Left ventricle myocardium inferior (tissue), 1 donor: ENCODE data around the gene SCAND1. TPM values are rescaled to one million over a fixed set of nuclear protein-coding genes. Genes with fewer than 3 reads are reported as not detected.

Source experiments
- DNase-seq: peaks from one replicate; pipeline ENCODE4 v3.0.0-alpha.2; 2020
- H3K27ac ChIP-seq: fragments of 200-600 bp; replicated peaks from 2 replicates; pipeline ENCODE4 v1.8.0; 2021
- H3K27me3 ChIP-seq: fragments of 200-600 bp; 2 replicates; pipeline ENCODE4 v1.8.0; 2021; ENCODE audit warnings: low read depth
- H3K36me3 ChIP-seq: fragments of 200-600 bp; 2 replicates; pipeline ENCODE4 v1.8.0; 2021
- H3K4me1 ChIP-seq: fragments of 200-600 bp; 2 replicates; pipeline ENCODE4 v1.8.0; 2021
- H3K4me3 ChIP-seq: fragments of 200-600 bp; 2 replicates; pipeline ENCODE4 v1.8.0; 2021; ENCODE audit warnings: mild to moderate bottlenecking, moderate library complexity
- H3K9me3 ChIP-seq: fragments of 200-600 bp; replicated peaks from 2 replicates; pipeline ENCODE4 v1.8.0; 2021
- intact Hi-C: fragments of 100-400 bp; cut with micrococcal nuclease; formaldehyde crosslinking; loops from one replicate; pipeline ENCODE4 v1.11.0; 2022
- total RNA-seq: library from RNA; stranded (reverse); fragmentation: NEBNext Ultra II Directional; extraction: Animal tissue kit (Norgen Biotek cat#: 25700); gene quantifications from one replicate; pipeline ENCODE4 v1.2.1, GENCODE V29; 2021
- TF ChIP-seq, protein P1 (sequence below): fragments of 200-600 bp; IDR thresholded peaks from 2 replicates; pipeline ENCODE4 v1.8.0; 2021; ENCODE audit warnings: antibody characterized with exemption, mild to moderate bottlenecking, borderline replicate concordance
- donor health status: DM: no; HTN: yes; CAD: no; lungs with severe emphysema.

SCAND1 gene
- total RNA-seq, 1 donor from 2014 or later = 40.0 TPM

DNA sequence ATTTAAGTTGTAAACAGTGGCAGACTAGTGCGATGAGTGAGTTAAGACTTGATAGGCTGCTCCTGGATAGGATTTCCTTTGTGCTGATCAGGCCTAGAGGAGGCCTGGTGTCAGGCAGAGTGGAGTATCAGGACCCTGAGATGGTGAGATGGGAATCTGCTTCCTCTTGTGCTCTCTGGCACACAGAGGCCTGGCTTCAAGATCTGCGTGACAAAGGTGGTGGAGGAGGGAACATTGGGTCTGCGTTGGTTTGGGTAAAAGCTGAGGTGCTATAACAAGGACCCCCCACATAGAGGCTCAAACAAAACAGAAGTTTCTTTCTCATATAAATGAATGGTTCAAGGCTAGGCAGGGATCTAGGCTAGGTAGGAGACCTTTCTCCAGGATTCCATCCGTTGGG is 20.3 kb downstream of the SCAND1 start:
- H3K4me3 ChIP-seq = no peak overlapping the region
- intact Hi-C loops = no loop called here
- no peak overlapping the region for H3K27ac ChIP-seq
- H3K9me3 ChIP-seq = no peaks in the 10 kb centered on the region
- H3K36me3 ChIP-seq = peaks cover 64% of the 10 kb centered on the region
- no peaks in the 10 kb centered on the region for H3K4me1 ChIP-seq
- no peak for DNase-seq
- TF ChIP-seq, protein P1, sequence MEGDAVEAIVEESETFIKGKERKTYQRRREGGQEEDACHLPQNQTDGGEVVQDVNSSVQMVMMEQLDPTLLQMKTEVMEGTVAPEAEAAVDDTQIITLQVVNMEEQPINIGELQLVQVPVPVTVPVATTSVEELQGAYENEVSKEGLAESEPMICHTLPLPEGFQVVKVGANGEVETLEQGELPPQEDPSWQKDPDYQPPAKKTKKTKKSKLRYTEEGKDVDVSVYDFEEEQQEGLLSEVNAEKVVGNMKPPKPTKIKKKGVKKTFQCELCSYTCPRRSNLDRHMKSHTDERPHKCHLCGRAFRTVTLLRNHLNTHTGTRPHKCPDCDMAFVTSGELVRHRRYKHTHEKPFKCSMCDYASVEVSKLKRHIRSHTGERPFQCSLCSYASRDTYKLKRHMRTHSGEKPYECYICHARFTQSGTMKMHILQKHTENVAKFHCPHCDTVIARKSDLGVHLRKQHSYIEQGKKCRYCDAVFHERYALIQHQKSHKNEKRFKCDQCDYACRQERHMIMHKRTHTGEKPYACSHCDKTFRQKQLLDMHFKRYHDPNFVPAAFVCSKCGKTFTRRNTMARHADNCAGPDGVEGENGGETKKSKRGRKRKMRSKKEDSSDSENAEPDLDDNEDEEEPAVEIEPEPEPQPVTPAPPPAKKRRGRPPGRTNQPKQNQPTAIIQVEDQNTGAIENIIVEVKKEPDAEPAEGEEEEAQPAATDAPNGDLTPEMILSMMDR = no peak
- no peaks in the 10 kb centered on the region for H3K27me3 ChIP-seq

DNA sequence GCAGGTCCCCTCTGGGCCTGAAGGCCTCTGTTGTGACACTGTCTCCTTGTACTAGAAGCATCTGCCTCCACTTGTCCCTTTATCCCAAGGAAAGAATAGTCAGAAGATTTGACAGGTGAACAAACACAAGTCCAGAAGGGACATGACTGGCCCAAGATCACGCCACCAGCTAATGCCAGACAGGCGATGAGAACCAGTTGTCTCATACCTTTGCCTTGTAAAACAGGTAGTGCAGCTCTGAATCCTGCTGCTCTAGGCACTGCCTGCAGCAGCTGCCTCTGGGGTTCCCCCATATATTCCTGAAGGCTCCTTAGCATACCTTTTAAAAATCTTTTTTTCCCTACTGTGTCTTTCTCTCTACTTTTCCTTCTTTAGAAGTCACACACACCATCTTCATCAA is 25.0 kb downstream of the SCAND1 start:
- DNase-seq = no peak
- TF ChIP-seq, protein P1 = no peak
- no peaks in the 10 kb centered on the region for H3K4me1 ChIP-seq
- H3K9me3 ChIP-seq = no peaks in the 10 kb centered on the region
- H3K4me3 ChIP-seq = no peak overlapping the region
- intact Hi-C loops = no loop called here
- H3K36me3 ChIP-seq = peaks cover 69% of the 10 kb centered on the region
- no peaks in the 10 kb centered on the region for H3K27me3 ChIP-seq
- no peak overlapping the region for H3K27ac ChIP-seq

DNA sequence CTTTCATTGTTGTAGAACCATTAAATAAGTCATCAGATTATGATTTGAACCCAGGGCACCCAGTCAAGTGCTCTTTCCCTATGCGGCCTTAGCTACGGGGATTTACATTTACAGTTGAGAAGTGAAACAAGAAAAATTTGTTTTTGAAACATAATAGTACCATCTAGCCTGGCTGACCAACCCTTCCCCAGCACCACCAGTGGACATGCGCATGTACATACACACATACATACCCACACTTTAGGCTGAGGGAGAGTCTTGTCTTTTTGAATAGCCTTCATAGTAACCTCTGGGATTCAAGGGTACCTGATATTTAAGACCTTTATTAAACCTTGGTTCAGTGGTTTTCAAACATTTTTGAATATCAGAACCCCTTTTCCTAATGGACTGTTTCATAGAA is 33.8 kb downstream of the SCAND1 start:
- peaks cover 59% of the 10 kb centered on the region for H3K36me3 ChIP-seq

DNA sequence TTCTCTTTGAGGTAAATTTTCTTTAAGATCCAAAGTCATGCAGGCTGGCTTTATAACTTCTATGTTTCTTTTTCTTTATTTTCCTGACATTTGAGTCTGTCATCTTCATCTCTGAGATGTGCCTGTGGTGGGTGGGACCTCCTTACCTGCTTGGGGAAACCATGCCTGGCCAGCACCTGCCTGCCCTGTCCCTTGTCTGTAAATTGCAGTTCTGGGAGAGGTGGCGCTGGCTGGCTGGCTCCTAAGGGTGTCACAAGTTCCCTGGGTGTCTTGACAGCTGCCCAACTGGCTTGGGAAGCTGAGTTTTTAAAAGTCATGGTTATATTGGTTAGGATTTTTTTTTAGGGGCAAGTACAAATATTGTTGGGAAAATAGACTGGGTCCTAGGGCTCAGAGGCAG is 36.3 kb downstream of the SCAND1 start:
- Histone ChIP-seq H3K4me3 (no peak overlapping the region), H3K27me3 (no peaks in the 10 kb centered on the region), H3K9me3 (no peaks in the 10 kb centered on the region), H3K4me1 (peaks cover 7% of the 10 kb centered on the region), H3K36me3 (peaks cover 83% of the 10 kb centered on the region), H3K27ac (no peak overlapping the region)
- intact Hi-C loops = no loop called here
- DNase-seq = no peak
- TF ChIP-seq, protein P1 = no peak

More for the DNA sequence above, 33.8 kb downstream of the SCAND1 start:
- intact Hi-C loops = no loop called here
- no peak for DNase-seq
- Histone ChIP-seq H3K27ac (no peak overlapping the region), H3K9me3 (no peaks in the 10 kb centered on the region), H3K27me3 (no peaks in the 10 kb centered on the region), H3K4me1 (peaks cover 7% of the 10 kb centered on the region), H3K4me3 (no peak overlapping the region)
- TF ChIP-seq, protein P1 = no peak

DNA sequence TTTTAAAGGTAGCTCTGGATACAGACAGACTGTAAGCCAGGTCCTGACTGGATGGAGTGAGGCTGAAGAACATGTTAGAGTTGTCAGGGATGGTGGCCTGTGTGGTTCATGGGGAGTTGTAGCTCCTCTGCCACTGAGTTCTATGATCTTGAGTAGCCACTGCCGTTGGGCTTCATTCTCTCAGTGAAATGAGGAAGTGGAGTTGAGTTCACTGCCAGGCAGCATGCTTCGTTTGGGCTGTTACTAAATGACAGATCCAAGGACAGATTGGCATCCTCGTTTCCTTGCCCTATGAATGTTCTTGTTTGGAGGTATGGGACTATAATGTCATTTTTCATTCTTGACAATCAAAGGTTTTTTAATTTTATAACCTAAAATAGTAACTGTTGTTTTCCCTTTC is 37.2 kb downstream of the SCAND1 start:
- H3K27me3 ChIP-seq = no peaks in the 10 kb centered on the region
- TF ChIP-seq, protein P1 = no peak
- H3K36me3 ChIP-seq = peaks cover 85% of the 10 kb centered on the region
- no peak for DNase-seq
- intact Hi-C loops = no loop called here
- no peaks in the 10 kb centered on the region for H3K9me3 ChIP-seq
- peaks cover 7% of the 10 kb centered on the region for H3K4me1 ChIP-seq
- no peak overlapping the region for H3K4me3 ChIP-seq
- H3K27ac ChIP-seq = no peak overlapping the region

DNA sequence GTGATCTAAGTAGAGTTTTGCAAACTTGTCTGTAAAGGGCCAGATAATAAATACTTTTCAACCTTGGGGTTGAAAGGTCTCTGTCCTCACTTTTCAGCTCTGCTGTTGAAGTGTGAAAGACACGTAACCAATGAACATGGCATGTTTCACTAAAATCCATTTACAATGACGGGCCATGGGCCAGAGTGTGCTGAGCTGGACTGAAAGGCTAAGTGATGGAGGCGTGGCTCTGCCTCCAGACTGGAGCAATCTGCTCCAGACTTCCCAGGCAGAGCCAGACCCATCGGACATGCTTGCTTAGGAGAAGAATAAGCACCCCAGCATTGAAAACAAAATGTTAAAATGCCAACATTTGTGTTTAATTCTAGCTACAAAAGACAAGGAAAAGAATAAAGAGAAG is 41.4 kb downstream of the SCAND1 start:
- intact Hi-C loops = no loop called here
- Histone ChIP-seq H3K36me3 (peaks cover 69% of the 10 kb centered on the region), H3K27ac (no peak overlapping the region), H3K27me3 (no peaks in the 10 kb centered on the region), H3K4me3 (no peak overlapping the region), H3K9me3 (no peaks in the 10 kb centered on the region), H3K4me1 (peaks cover 8% of the 10 kb centered on the region)
- DNase-seq = no peak
- TF ChIP-seq, protein P1 = no peak
